CD14-positive monocyte (primary cell): Measurements from ENCODE around the gene SYDE1. TPM values are rescaled to one million over a fixed set of nuclear protein-coding genes. Genes with fewer than 3 reads are reported as not detected.
"Not testable (repeated sequence)": the region's sequence is repeated elsewhere in the genome, so short reads cannot be mapped to it uniquely, and the experiment has no call there.

ENCODE experiments used
- DNase-seq, 3 donors: peaks; one replicate each; pipeline ENCODE4 v3.0.0-alpha.2; 2011 to 2022
- H2AFZ ChIP-seq: 2 replicates; pipeline ENCODE4 v1.6.0; 2012; ENCODE audit warnings: mild to moderate bottlenecking, low read depth, low read length, inconsistent platforms; ENCODE audit not compliant: insufficient read depth, poor library complexity, severe bottlenecking
- H3K27ac ChIP-seq, 2 donors: 1 replicate in 1 of 2; 2 replicates in 1 of 2; pipeline ENCODE4 v1.5.1; 2012 to 2013; ENCODE audit warnings: low read length in 2 of 2, control low read depth in 1 of 2, inconsistent platforms in 1 of 2, low read depth in 1 of 2, mild to moderate bottlenecking in 1 of 2
- H3K27me3 ChIP-seq, 2 donors: one replicate each; pipeline versions ENCODE4 v1.6.0 to v1.6.1; 2011 to 2013; ENCODE audit warnings: low read length in 2 of 2; ENCODE audit not compliant: control insufficient read depth in 2 of 2, insufficient read depth in 2 of 2
- H3K36me3 ChIP-seq, 2 donors: replicated peaks in 1 of 2; 1 replicate in 1 of 2; 2 replicates in 1 of 2; pipeline versions ENCODE4 v1.5.1 to v1.6.1; 2012 to 2013; ENCODE audit warnings: low read length in 2 of 2, control low read depth in 1 of 2, inconsistent platforms in 1 of 2, mild to moderate bottlenecking in 1 of 2; ENCODE audit not compliant: insufficient read depth in 2 of 2, control insufficient read depth in 1 of 2
- H3K4me1 ChIP-seq, 2 donors: 1 replicate in 1 of 2; 2 replicates in 1 of 2; pipeline versions ENCODE4 v1.5.1 to v1.6.1; 2012 to 2013; ENCODE audit warnings: low read length in 2 of 2, control low read depth in 1 of 2, inconsistent platforms in 1 of 2, mild to moderate bottlenecking in 1 of 2, moderate library complexity in 1 of 2; ENCODE audit not compliant: insufficient read depth in 2 of 2, control insufficient read depth in 1 of 2
- H3K4me2 ChIP-seq: replicated peaks from 2 replicates; pipeline ENCODE3; 2012; ENCODE audit warnings: low read length, moderate library complexity, mild to moderate bottlenecking; ENCODE audit not compliant: poor library complexity, severe bottlenecking; ENCODE audit errors: extremely low read depth
- H3K4me3 ChIP-seq, 3 experiments: fragments of 200-600 bp in 1 of 3; sonication (generic) in 1 of 3; replicated peaks in 1 of 3; 1 replicate in 2 of 3; 2 replicates in 1 of 3; pipeline ENCODE4 v1.5.1; 2011 to 2013; ENCODE audit warnings: low read length in 3 of 3, mild to moderate bottlenecking in 3 of 3, control low read depth in 2 of 3, low read depth in 2 of 3, inconsistent platforms in 1 of 3, moderate library complexity in 1 of 3
- H3K79me2 ChIP-seq: 2 replicates; pipeline ENCODE4 v1.6.0; 2012; ENCODE audit warnings: mild to moderate bottlenecking, control low read depth, inconsistent platforms, low read length, moderate library complexity; ENCODE audit not compliant: insufficient read depth
- H3K9ac ChIP-seq: 2 replicates; pipeline ENCODE4 v1.6.0; 2017; ENCODE audit warnings: low read length, mild to moderate bottlenecking; ENCODE audit not compliant: insufficient read depth, poor library complexity, severe bottlenecking
- H3K9me3 ChIP-seq, 2 donors: replicated peaks in 1 of 2; 1 replicate in 1 of 2; 2 replicates in 1 of 2; pipeline versions ENCODE4 v1.5.1 to v1.6.1; 2012 to 2013; ENCODE audit warnings: low read length in 2 of 2, control low read depth in 1 of 2; ENCODE audit not compliant: control insufficient read depth in 1 of 2, insufficient read depth in 1 of 2
- H4K20me1 ChIP-seq: 2 replicates; pipeline ENCODE4 v1.6.0; 2012; ENCODE audit warnings: mild to moderate bottlenecking, low read length, control low read depth, moderate library complexity; ENCODE audit not compliant: insufficient read depth
- H3K27ac Mint-ChIP-seq, 7 donors: one replicate each; pipeline ENCODE4 v1.8.0; 2020; ENCODE audit warnings: mild to moderate bottlenecking in 7 of 7, mixed read lengths in 7 of 7, moderate library complexity in 6 of 7, inconsistent platforms in 2 of 7
- H3K27me3 Mint-ChIP-seq, 3 donors: one replicate each; pipeline ENCODE4 v1.8.0; 2021 to 2022; ENCODE audit warnings: low read depth in 3 of 3, mild to moderate bottlenecking in 3 of 3, mixed read lengths in 3 of 3, moderate library complexity in 3 of 3, inconsistent platforms in 1 of 3
- H3K36me3 Mint-ChIP-seq, 2 donors: one replicate each; pipeline ENCODE4 v1.8.0; 2020; ENCODE audit warnings: mixed read lengths in 2 of 2, inconsistent platforms in 1 of 2, mild to moderate bottlenecking in 1 of 2
- H3K4me1 Mint-ChIP-seq: one replicate; pipeline ENCODE4 v1.8.0; 2020; ENCODE audit warnings: mild to moderate bottlenecking, mixed read lengths
- H3K4me3 Mint-ChIP-seq, 2 donors: one replicate each; pipeline ENCODE4 v1.8.0; 2020; ENCODE audit warnings: mild to moderate bottlenecking in 2 of 2, mixed read lengths in 2 of 2, moderate library complexity in 1 of 2
- H3K9me3 Mint-ChIP-seq, 7 donors: one replicate each; pipeline ENCODE4 v1.8.0; 2020 to 2022; ENCODE audit warnings: mixed read lengths in 7 of 7, mild to moderate bottlenecking in 6 of 7, moderate library complexity in 6 of 7, inconsistent platforms in 2 of 7
- CTCF ChIP-seq: fragments of 200-600 bp; IDR thresholded peaks from one replicate; pipeline ENCODE4 v1.8.0; 2022; ENCODE audit warnings: antibody characterized with exemption, mild to moderate bottlenecking
- WGBS: methylation state at CpG from one replicate; pipeline ENCODE4 v1.1.5; 2013; ENCODE audit warnings: missing lambda C conversion rate; ENCODE audit not compliant: insufficient coverage; 5-methylcytosine and 5-hydroxymethylcytosine counted together
- intact Hi-C, 2 donors: fragments of 100-400 bp; cut with micrococcal nuclease; formaldehyde crosslinking; loops; one replicate each; pipeline versions ENCODE4 v1.15.0 to v1.15.1; 2023
- polyA plus RNA-seq, 3 donors: library from polyadenylated mRNA; depleted of rRNA in 1 of 3; unstranded in 2 of 3; stranded (reverse) in 1 of 3; fragments of 300-500 nt in 2 of 3; fragments of >200 nt in 1 of 3; fragmentation: Illumina TruSeq in 2 of 3; gene quantifications; 1 replicate in 2 of 3; 2 replicates in 1 of 3; pipeline ENCODE4 v1.2.3, GENCODE V29; 2012 to 2021

The SYDE1 gene
- polyA plus RNA-seq, 3 donors: not detected

DNA sequence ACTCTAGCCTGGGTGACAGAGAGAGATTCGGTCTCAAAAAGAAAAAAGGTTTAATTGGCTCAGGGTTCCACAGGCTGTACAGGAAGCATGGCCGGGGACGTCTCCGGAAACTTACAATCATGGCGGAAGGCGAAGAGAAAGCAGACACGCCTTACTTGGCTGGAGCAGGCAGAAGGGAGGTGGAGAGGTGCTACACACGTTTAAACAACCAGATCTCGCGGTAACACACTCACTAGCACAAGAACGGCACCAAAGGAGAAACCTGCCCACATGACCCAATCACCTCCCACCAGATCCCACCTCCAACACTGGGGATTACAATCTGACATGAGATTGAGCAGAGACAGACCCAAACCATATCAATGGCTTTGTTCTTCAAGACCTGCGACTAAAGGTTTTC lies 45.2 kb upstream of the SYDE1 start:
- 95% methylated on average over 7 of the region's 12 CpGs for WGBS

DNA sequence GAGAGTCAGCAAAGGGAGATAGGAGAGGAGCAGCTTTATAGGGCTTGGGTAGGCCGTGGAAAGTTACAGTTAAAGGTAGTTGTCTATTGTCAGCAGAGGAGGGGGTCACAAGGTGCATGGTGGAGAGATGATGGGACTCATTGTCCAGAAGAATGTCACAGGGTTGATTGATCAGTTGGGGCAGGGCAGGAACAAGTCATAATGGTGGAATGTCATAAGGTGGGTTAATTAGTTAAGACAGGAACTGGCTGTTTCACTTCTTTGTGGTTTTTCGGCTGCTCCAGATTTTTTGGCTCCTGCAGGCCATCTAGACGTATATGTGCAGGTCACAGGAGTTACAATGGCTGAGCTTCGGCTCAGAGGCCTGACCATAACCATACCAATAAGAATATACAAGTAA lies 36.8 kb upstream of the SYDE1 start:
- H3K79me2 ChIP-seq, H3K9me3 Mint-ChIP-seq, H3K36me3 Mint-ChIP-seq, H3K4me3 Mint-ChIP-seq, DNase-seq, H3K27ac ChIP-seq, H3K4me1 Mint-ChIP-seq, H3K4me1 ChIP-seq, H3K4me3 ChIP-seq, H4K20me1 ChIP-seq, H3K36me3 ChIP-seq, H3K4me2 ChIP-seq, H3K9ac ChIP-seq, H3K9me3 ChIP-seq, H3K27me3 ChIP-seq, intact Hi-C loops, H2AFZ ChIP-seq: not testable (repeated sequence)
- Mint-ChIP-seq H3K27ac (peak overlapping the region in 1 of 7 donors; percentile 57), H3K27me3 (peaks cover 0 to 17% (median 2%) of the 10 kb centered on the region in 3 donors)
- WGBS: 100% methylated on average over 1 of the region's 4 CpGs

More for the DNA sequence above, 45.2 kb upstream of the SYDE1 start:
- Mint-ChIP-seq H3K36me3 (no peaks in the 10 kb centered on the region), H3K9me3 (peaks cover 0 to 13% (median 2%) of the 10 kb centered on the region in 7 donors), H3K4me1 (no peaks in the 10 kb centered on the region), H3K4me3 (no peak overlapping the region), H3K27me3 (peaks cover 5 to 9% (median 6%) of the 10 kb centered on the region in 3 donors), H3K27ac (no peak overlapping the region)
- DNase-seq: no peak
- H3K27ac ChIP-seq: no peak overlapping the region
- peaks cover 0 to 5% of the 10 kb centered on the region in 2 donors for H3K27me3 ChIP-seq
- no peaks in the 10 kb centered on the region for H4K20me1 ChIP-seq
- H3K4me3 ChIP-seq: no peak overlapping the region
- H3K36me3 ChIP-seq: no peaks in the 10 kb centered on the region
- no peak overlapping the region for H2AFZ ChIP-seq
- no peaks in the 10 kb centered on the region for H3K9me3 ChIP-seq
- TF ChIP-seq CTCF: no peak
- no peak overlapping the region for H3K4me2 ChIP-seq
- no peaks in the 10 kb centered on the region for H3K79me2 ChIP-seq
- H3K9ac ChIP-seq: no peak overlapping the region
- no peaks in the 10 kb centered on the region for H3K4me1 ChIP-seq
- intact Hi-C loops: no loop called here
